HepG2 (cell line): ENCODE data around the gene GALNT9. TPM values are rescaled to one million over a fixed set of nuclear protein-coding genes. Genes with fewer than 3 reads are reported as not detected.
A peak's percentile ranks its signal among the peaks of the same experiment; 100 is the strongest.
"Not testable (repeated sequence)": the region's sequence is repeated elsewhere in the genome, so short reads cannot be mapped to it uniquely, and the experiment has no call there.

ENCODE experiments used
- ATAC-seq: fragments of 200-7000 bp; cut with Tn5 transposase; 3 replicates; pipeline ENCODE4 v1.9.1; 2020; ENCODE audit warnings: mild to moderate bottlenecking, moderate library complexity
- BruUV-seq: library from RNA; stranded (reverse); fragments of 400-500 nt; replicated peaks from 2 replicates; lab custom pipeline; 2021; lab: Mats Ljungman, UMichigan
- CTCF ChIA-PET: fragments of 300-600 bp; formaldehyde crosslinking; extraction: SDS; loops from one replicate; lab custom pipeline; 2021; ENCODE audit warnings: low total read pairs, inconsistent platforms, low intra/inter-chr PET ratio; lab: Yijun Ruan, JAX
- POLR2A ChIA-PET: fragments of 350-600 bp; sonication (Branson Sonifier 250); formaldehyde crosslinking; loops from one replicate; lab custom pipeline; 2020; ENCODE audit warnings: antibody characterized with exemption, inconsistent platforms; lab: Yijun Ruan, JAX
- DNase-seq: peaks from one replicate; pipeline ENCODE4 v3.0.0-alpha.2; 2015; ENCODE audit warnings: low spot score
- FAIRE-seq: peaks from 3 replicates; lab custom pipeline; 2011; peaks lifted over from hg19 to GRCh38; lab: Jason Lieb, UNC
- H2AFZ ChIP-seq: one replicate; pipeline ENCODE4 v1.6.1; 2011; ENCODE audit warnings: low read length, inconsistent platforms
- H3K27ac ChIP-seq: fragments of 300-600 bp; 3 replicates; pipeline ENCODE4 v1.8.0; 2011; ENCODE audit warnings: mixed run types, mild to moderate bottlenecking, mixed read lengths, low read length, inconsistent platforms; ENCODE audit not compliant: insufficient read depth; ENCODE audit errors: extremely low read length
- H3K27me3 ChIP-seq, 2 experiments: fragments of 200-600 bp in 1 of 2; 2 replicates in 1 of 2; 3 replicates in 1 of 2; pipeline versions ENCODE4 v1.6.0 to v1.8.0; 2011; ENCODE audit warnings: low read length in 2 of 2, mild to moderate bottlenecking in 2 of 2, moderate library complexity in 2 of 2, inconsistent platforms in 1 of 2; ENCODE audit not compliant: insufficient read depth in 2 of 2, control insufficient read depth in 1 of 2
- H3K36me3 ChIP-seq, 2 experiments: fragments of 200-600 bp in 1 of 2; replicated peaks in 1 of 2; 2 replicates in 1 of 2; 3 replicates in 1 of 2; pipeline versions ENCODE4 v1.5.1 to v1.8.0; 2011; ENCODE audit warnings: low read length in 2 of 2, inconsistent platforms in 1 of 2; ENCODE audit not compliant: insufficient read depth in 2 of 2, control insufficient read depth in 1 of 2
- H3K4me1 ChIP-seq: 2 replicates; pipeline ENCODE4 v1.5.1; 2012; ENCODE audit warnings: low read length, inconsistent platforms; ENCODE audit not compliant: insufficient read depth
- H3K4me2 ChIP-seq: 2 replicates; pipeline ENCODE4 v1.6.0; 2011; ENCODE audit warnings: low read depth, low read length, inconsistent platforms
- H3K4me3 ChIP-seq, 3 experiments: fragments of 200-600 bp in 1 of 3; sonication (generic), shearing (Covaris generic) in 1 of 3; replicated peaks in 1 of 3; 2 replicates each; pipeline ENCODE4 v1.5.1; 2011 to 2016; ENCODE audit warnings: low read length in 3 of 3, inconsistent platforms in 2 of 3, low read depth in 2 of 3, mild to moderate bottlenecking in 2 of 3, control low read depth in 1 of 3, mixed read lengths in 1 of 3; ENCODE audit not compliant: insufficient read depth in 1 of 3
- H3K79me2 ChIP-seq: one replicate; pipeline ENCODE4 v1.6.1; 2011; ENCODE audit warnings: low read length, inconsistent platforms; ENCODE audit not compliant: insufficient read depth
- H3K9ac ChIP-seq: 2 replicates; pipeline ENCODE4 v1.6.0; 2011; ENCODE audit warnings: mild to moderate bottlenecking, low read depth, low read length, inconsistent platforms; ENCODE audit not compliant: insufficient read depth
- H3K9me3 ChIP-seq: 2 replicates; pipeline ENCODE4 v1.5.1; 2012; ENCODE audit warnings: mild to moderate bottlenecking, low read length
- H4K20me1 ChIP-seq: 2 replicates; pipeline ENCODE4 v1.6.0; 2011; ENCODE audit warnings: inconsistent platforms, mild to moderate bottlenecking, low read length, moderate library complexity; ENCODE audit not compliant: insufficient read depth
- BHLHE40 ChIP-seq: IDR thresholded peaks from 2 replicates; pipeline ENCODE4 v1.6.1; 2011; ENCODE audit warnings: low read length, improper control_type of control experiment
- GPN1 ChIP-seq: sonication (generic); formaldehyde crosslinking; IDR thresholded peaks from 2 replicates; pipeline ENCODE4 v1.5.1; 2020; ENCODE audit warnings: missing genetic modification reagents, borderline replicate concordance
- IRF2 ChIP-seq: IDR thresholded peaks from 2 replicates; pipeline ENCODE4 v1.6.1; 2018; ENCODE audit warnings: missing genetic modification reagents, missing compliant biosample characterization
- SMARCC2 ChIP-seq: fragments of 450-650 bp; IDR thresholded peaks from 2 replicates; pipeline ENCODE4 v1.6.1; 2017; ENCODE audit warnings: antibody characterized with exemption, mild to moderate bottlenecking
- WGBS: methylation state at CpG from one replicate; pipeline ENCODE4 v1.1.6; 2017; ENCODE audit warnings: low lambda C conversion rate; 5-methylcytosine and 5-hydroxymethylcytosine counted together
- in situ Hi-C: cut with HindIII; loops from 2 replicates; pipeline ENCODE4 v1.10.0; 2017; ENCODE audit warnings: low pct_unique_long_range_greater_than_20kb; ENCODE audit not compliant: extremely low pct_ligation_motif_present
- intact Hi-C: fragments of 100-400 bp; cut with micrococcal nuclease; formaldehyde crosslinking; loops from one replicate; pipeline ENCODE4 v1.10.0; 2022; ENCODE audit not compliant: unreplicated experiment
- polyA plus RNA-seq, 8 experiments: library from polyadenylated mRNA; depleted of rRNA in 3 of 8; stranded (reverse) in 7 of 8; unstranded in 1 of 8; fragments of >200 nt; fragmentation: Illumina TruSeq in 4 of 8; extraction: Trizol in 4 of 8; gene quantifications; 2 replicates each; pipeline versions ENCODE4 v1.2.1 to v1.2.3, GENCODE V29; 2011 to 2016; ENCODE audit warnings: low read depth in 4 of 8, missing spikeins in 1 of 8, mixed read lengths in 1 of 8; ENCODE audit not compliant: insufficient read depth in 1 of 8
- total RNA-seq, 5 experiments: library from RNA; depleted of rRNA; stranded (reverse); fragments of >200 nt; fragmentation: Illumina TruSeq; extraction: Trizol; gene quantifications; 2 replicates each; pipeline ENCODE4 v1.2.3, GENCODE V29; 2016; ENCODE audit warnings: low read depth in 1 of 5
- TF ChIP-seq, protein P1 (sequence below): fragments of 450-650 bp; IDR thresholded peaks from 2 replicates; pipeline ENCODE4 v1.6.1; 2016

Gene GALNT9
- total and polyA plus RNA-seq, 2 of the 13 experiments (the other 11 are each of a cell fraction or from before 2014, with no cell fraction given) = 0.04 TPM; not detected in 1

- intact Hi-C loops = no loop called here
- Histone ChIP-seq H2AFZ (no peak overlapping the region), H3K27ac (no peak overlapping the region), H3K4me2 (no peak overlapping the region), H3K27me3 (peaks cover 22 to 85% of the 10 kb centered on the region in 2 experiments), H3K9me3 (peaks cover 18% of the 10 kb centered on the region), H3K4me3 (no peak overlapping the region)
- in situ Hi-C loops = no loop called here
- BruUV-seq = no TSS peak
- CTCF ChIA-PET = no interaction called here
- TF ChIP-seq SMARCC2 (no peak), BHLHE40 (peak; percentile 49; the same call in 1 of the 2 replicates), GPN1 (CRISPR knock-in tag) (no peak), IRF2 (CRISPR knock-in tag) (no peak)
- TF ChIP-seq, protein P1, sequence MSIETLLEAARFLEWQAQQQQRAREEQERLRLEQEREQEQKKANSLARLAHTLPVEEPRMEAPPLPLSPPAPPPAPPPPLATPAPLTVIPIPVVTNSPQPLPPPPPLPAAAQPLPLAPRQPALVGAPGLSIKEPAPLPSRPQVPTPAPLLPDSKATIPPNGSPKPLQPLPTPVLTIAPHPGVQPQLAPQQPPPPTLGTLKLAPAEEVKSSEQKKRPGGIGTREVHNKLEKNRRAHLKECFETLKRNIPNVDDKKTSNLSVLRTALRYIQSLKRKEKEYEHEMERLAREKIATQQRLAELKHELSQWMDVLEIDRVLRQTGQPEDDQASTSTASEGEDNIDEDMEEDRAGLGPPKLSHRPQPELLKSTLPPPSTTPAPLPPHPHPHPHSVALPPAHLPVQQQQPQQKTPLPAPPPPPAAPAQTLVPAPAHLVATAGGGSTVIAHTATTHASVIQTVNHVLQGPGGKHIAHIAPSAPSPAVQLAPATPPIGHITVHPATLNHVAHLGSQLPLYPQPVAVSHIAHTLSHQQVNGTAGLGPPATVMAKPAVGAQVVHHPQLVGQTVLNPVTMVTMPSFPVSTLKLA = 0 out of 2 replicates have a peak, but pooled peaks have one; percentile 45
- TF ChIP-seq, all 625 proteins: peak for 2
- no peak for ATAC-seq
- H3K4me1 ChIP-seq = no peaks in the 10 kb centered on the region
- no peaks in the 10 kb centered on the region for H3K36me3 ChIP-seq
- DNase-seq = no peak
- POLR2A ChIA-PET = no interaction called here
- H4K20me1 ChIP-seq = 0 out of 2 replicates have a peak, but pooled peaks cover 3% of the 10 kb centered on the region
- H3K79me2 ChIP-seq = no peaks in the 10 kb centered on the region
- no peak overlapping the region for H3K9ac ChIP-seq
- 31% methylated on average over 16 of the region's 32 CpGs for WGBS
- FAIRE-seq = no peak
Measured at GRCh38 chr12:132196038-132196872, 133.1 kb downstream of the GALNT9 start.

DNA sequence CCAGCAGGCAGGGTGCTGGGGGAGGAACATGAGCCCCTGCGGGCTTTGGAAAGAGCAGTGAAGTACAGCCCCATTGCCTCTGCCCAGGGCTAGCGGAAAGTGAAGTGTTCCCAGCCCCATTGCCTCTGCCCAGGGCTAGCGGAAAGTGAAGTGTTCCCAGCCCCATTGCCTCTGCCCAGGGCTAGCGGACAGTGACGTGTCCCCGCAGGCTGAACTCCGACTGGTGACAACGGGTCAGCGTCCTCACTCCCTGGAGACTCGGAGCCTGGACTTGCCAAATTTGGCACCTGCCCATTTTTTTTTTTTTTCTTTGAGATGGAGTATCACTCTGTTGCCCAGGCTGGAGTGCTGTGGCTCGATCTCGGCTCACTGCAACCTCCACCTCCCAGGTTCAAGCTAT is 134.1 kb downstream of the GALNT9 start:
- H3K27me3 ChIP-seq = peaks cover 22 to 85% of the 10 kb centered on the region in 2 experiments
- in situ Hi-C loops, BruUV-seq, intact Hi-C loops, H3K4me2 ChIP-seq, POLR2A ChIA-PET, CTCF ChIA-PET, FAIRE-seq, H3K27ac ChIP-seq, H3K79me2 ChIP-seq, H2AFZ ChIP-seq, H4K20me1 ChIP-seq, H3K4me3 ChIP-seq, ATAC-seq, H3K36me3 ChIP-seq, H3K4me1 ChIP-seq, H3K9ac ChIP-seq, DNase-seq: not testable (repeated sequence)
- WGBS = 42% methylated on average over 12 of the region's 12 CpGs
- peaks cover 18% of the 10 kb centered on the region for H3K9me3 ChIP-seq
